Nephron progenitor cell (in vitro differentiated cells): ENCODE results near the gene CCDC77.
"Not testable (repeated sequence)": the region's sequence is repeated elsewhere in the genome, so short reads cannot be mapped to it uniquely, and the experiment has no call there.

ENCODE experiments used
- DNase-seq: peaks from one replicate; pipeline ENCODE4 v3.0.0; 2021
- H3K27ac Mint-ChIP-seq: 2 replicates; pipeline ENCODE4 v1.8.0; 2021; ENCODE audit warnings: mild to moderate bottlenecking, moderate library complexity, mixed read lengths
- H3K27me3 Mint-ChIP-seq: 2 replicates; pipeline ENCODE4 v1.8.0; 2021; ENCODE audit warnings: mild to moderate bottlenecking, low read depth, mixed read lengths; ENCODE audit not compliant: poor library complexity
- H3K36me3 Mint-ChIP-seq: 2 replicates; pipeline ENCODE4 v1.8.0; 2021; ENCODE audit warnings: low read depth, mixed read lengths
- H3K4me1 Mint-ChIP-seq: 2 replicates; pipeline ENCODE4 v1.8.0; 2021; ENCODE audit warnings: mixed read lengths
- H3K4me3 Mint-ChIP-seq: 2 replicates; pipeline ENCODE4 v1.8.0; 2021; ENCODE audit warnings: mild to moderate bottlenecking, moderate library complexity, mixed read lengths
- H3K9me3 Mint-ChIP-seq: 2 replicates; pipeline ENCODE4 v1.8.0; 2021; ENCODE audit warnings: mild to moderate bottlenecking, moderate library complexity, mixed read lengths
- TF ChIP-seq, protein P1 (sequence below): fragments of 200-600 bp; sonication (generic); IDR thresholded peaks from 2 replicates; pipeline ENCODE4 v1.5.0; 2021; ENCODE audit warnings: antibody characterized with exemption

Gene CCDC77

DNA sequence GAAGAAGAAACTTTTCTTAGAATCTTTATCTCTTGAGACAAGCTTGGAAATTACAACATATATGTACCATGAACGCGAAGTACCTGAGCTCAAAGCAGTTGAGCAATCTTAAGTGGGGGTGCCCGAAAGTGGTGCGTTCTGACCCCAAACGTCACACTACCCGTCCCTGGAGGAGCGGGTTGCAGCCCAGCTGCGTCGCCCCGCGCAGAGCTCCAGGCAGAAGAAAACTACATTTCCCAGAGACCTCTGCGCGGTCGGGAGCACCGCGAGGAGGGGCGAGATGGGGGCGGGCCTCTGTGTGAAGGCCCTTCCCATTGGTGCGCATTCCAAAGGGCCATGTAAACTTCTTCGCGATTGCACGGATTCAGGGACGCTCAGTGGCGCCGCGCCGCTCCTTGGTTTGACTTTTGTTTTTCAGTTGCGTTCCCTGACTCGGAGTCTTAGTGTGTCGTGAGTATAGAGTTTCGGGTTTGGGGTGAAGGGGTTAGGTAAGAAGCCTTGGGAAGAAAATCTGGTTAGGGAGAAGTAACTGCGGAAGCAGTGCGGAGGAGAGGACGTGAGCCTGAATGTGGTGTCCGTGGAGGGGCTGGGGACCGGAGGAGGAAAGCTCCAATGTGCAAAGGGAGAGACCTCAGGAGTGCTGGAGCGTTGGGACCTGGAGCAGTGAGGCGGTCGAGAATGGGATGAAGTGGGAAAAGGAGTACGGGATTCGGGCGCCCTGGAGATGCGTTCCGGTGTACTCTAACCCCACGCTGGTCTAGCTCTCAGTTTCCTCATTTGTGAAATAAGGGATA is at the start of gene CCDC77:
TSS of gene CCDC77 (plus strand) at position 410 of the 794 bp plus-strand sequence. CDS start 7,740 bp downstream, outside the sequence.
- peak; percentile 91 for DNase-seq
- TF ChIP-seq, protein P1, sequence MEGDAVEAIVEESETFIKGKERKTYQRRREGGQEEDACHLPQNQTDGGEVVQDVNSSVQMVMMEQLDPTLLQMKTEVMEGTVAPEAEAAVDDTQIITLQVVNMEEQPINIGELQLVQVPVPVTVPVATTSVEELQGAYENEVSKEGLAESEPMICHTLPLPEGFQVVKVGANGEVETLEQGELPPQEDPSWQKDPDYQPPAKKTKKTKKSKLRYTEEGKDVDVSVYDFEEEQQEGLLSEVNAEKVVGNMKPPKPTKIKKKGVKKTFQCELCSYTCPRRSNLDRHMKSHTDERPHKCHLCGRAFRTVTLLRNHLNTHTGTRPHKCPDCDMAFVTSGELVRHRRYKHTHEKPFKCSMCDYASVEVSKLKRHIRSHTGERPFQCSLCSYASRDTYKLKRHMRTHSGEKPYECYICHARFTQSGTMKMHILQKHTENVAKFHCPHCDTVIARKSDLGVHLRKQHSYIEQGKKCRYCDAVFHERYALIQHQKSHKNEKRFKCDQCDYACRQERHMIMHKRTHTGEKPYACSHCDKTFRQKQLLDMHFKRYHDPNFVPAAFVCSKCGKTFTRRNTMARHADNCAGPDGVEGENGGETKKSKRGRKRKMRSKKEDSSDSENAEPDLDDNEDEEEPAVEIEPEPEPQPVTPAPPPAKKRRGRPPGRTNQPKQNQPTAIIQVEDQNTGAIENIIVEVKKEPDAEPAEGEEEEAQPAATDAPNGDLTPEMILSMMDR, result no peak
- no peak within 1 kb of the TSS for H3K27ac Mint-ChIP-seq
- peaks cover 19% of the 10 kb centered on the region for H3K27me3 Mint-ChIP-seq
- H3K9me3 Mint-ChIP-seq, result no peaks in the 10 kb centered on the region
- H3K36me3 Mint-ChIP-seq, result peaks cover 11% of the 10 kb centered on the region
- H3K4me3 Mint-ChIP-seq, result no peak within 1 kb of the TSS
- no peaks in the 10 kb centered on the region for H3K4me1 Mint-ChIP-seq

DNA sequence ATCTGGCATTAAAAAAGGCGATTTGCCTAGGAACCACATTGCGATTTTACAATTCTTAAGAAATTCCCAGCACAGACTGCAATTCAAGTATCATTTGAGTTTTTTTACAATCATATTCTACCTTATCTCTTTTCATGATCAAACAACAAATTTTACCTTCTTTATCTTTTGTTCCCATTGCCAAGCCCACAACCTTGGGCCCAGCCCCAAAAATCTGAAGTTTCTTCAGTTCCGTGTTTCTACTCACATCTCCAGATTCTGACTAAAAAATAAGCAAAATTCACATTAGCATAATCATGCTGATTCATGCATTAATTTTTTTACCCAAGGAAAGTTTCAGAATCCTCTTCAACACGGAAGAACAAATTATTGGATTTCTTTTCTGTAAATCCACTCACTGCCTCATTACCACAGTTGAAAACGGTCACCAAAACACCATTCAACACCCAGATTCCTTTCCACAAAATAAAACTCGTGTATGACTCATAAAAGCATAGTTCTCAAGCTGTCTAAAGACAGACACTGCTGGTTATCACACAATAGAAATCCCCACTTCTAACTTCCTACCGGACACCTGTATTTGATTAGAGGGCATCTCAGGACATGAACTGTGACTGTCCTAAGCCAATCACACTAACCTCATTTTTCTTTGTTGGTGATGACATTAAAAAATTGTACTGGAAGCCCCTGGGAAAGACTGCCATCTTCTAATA is 45.0 kb upstream of the CCDC77 start:
- DNase-seq, result no peak
- Mint-ChIP-seq H3K27ac (peak overlapping the region; percentile 21), H3K4me3 (no peak overlapping the region), H3K27me3 (peaks cover 4% of the 10 kb centered on the region), H3K36me3 (peaks cover 89% of the 10 kb centered on the region), H3K9me3 (peaks cover 37% of the 10 kb centered on the region), H3K4me1 (no peaks in the 10 kb centered on the region)
- TF ChIP-seq, protein P1, result no peak

DNA sequence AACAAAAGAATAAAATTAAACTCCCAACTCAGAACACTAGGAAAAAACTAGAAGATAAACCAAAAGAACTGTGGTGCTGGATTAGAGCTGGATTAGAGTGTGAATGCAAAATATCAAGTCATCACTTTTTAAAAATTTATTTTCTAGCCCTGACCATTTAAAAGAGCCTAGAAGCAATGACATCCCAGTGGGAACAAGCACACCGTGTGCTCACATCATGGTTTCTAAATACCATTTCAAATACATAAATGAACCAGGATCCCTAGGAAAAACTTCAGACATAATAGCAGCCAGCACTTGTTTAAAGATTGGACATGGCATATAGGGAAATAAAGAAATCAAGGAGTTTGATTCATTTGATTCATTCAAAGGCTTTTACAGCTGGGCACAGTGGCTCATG is 42.4 kb upstream of the CCDC77 start:
- peaks cover 50% of the 10 kb centered on the region for H3K9me3 Mint-ChIP-seq
- no peak overlapping the region for H3K27ac Mint-ChIP-seq
- H3K4me3 Mint-ChIP-seq, result no peak overlapping the region
- no peaks in the 10 kb centered on the region for H3K27me3 Mint-ChIP-seq
- no peak for DNase-seq
- H3K4me1 Mint-ChIP-seq, result no peaks in the 10 kb centered on the region
- peaks cover 96% of the 10 kb centered on the region for H3K36me3 Mint-ChIP-seq
- TF ChIP-seq, protein P1, result no peak

DNA sequence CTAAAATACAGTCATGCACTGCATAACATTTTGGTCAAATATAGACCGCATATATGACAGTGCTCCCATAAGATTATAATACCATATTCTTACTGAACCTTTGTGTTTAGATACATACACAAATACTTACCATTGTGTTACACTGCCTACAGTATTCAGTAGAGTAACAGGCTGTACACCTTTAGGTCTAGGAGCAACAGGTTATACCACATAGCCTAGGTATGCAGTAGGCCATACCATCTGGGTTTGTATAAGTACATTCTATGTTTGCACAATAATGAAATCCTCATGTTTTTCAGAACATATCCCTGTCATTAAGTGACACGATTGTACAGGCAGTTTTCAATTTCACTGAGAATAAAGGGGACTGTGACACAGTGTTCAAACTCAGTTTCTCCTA is 34.6 kb upstream of the CCDC77 start:
- TF ChIP-seq, protein P1, result no peak
- Mint-ChIP-seq H3K27me3 (peaks cover 3% of the 10 kb centered on the region), H3K9me3 (peaks cover 63% of the 10 kb centered on the region), H3K36me3 (peaks cover 100% of the 10 kb centered on the region), H3K27ac (no peak overlapping the region), H3K4me1 (no peaks in the 10 kb centered on the region), H3K4me3 (no peak overlapping the region)
- DNase-seq, result no peak

DNA sequence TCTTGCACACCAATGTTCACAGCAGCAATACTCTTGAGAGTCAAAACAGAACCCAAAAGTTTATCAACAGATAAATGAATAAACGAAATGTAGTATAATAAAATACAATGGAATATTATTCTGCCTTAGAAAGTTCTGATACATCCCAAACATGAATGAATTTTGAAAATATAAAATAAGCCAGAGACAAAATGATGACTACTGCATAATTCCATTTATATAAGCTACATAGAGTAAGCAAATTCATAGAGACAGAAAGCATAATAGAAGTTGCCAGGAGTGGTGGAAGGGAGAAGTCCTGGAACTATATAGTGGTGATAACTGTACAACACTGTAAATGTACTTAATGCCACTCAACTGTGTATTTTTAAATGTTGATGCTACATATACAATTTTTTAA is 33.5 kb upstream of the CCDC77 start:
- DNase-seq, result no peak
- Mint-ChIP-seq H3K27ac (no peak overlapping the region), H3K4me3 (no peak overlapping the region), H3K9me3 (peaks cover 66% of the 10 kb centered on the region), H3K4me1 (no peaks in the 10 kb centered on the region), H3K27me3 (peaks cover 3% of the 10 kb centered on the region), H3K36me3 (peaks cover 100% of the 10 kb centered on the region)
- TF ChIP-seq, protein P1, result no peak

DNA sequence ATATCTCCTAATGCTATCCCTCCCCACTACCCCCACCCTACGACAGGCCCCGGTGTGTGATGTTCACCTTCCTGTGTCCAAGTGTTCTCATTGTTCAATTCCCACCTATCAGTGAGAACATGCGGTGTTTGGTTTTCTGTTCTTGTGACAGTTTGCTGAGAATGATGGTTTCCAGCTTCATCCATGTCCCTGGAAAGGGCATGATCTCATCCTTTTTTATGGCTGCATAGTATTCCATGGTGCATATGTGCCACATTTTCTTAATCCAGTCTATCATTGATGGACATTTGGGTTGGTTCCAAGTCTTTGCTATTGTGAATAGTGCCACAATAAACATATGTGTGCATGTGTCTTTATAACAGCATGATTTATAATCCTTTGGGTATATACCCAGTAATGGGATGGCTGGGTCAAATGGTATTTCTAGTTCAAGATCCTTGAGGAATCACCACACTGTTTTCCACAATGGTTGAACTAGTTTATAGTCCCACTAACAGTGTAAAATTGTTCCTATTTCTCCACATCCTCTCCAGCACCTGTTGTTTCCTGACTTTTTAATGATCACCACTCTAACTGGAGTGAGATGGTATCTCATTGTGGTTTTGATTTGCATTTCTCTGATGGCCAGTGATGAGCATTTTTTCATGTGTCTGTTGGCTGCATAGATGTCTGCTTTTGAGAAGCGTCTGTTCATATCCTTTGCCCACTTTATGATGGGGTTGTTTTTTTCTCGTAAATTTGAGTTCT is 30.5 kb upstream of the CCDC77 start:
- not testable (repeated sequence) for DNase-seq, H3K4me3 Mint-ChIP-seq, H3K27me3 Mint-ChIP-seq, H3K4me1 Mint-ChIP-seq, H3K27ac Mint-ChIP-seq
- Mint-ChIP-seq H3K9me3 (peaks cover 68% of the 10 kb centered on the region), H3K36me3 (peaks cover 100% of the 10 kb centered on the region)
